HCT116 (cell line): ENCODE data around the gene PTPRS.

Experiments used
- CTCF ChIP-seq, 3 experiments: fragments of 200-600 bp in 1 of 3; sonication (generic) in 1 of 3; IDR thresholded peaks in 2 of 3; conservative IDR thresholded peaks in 1 of 3; 2 replicates each; pipeline ENCODE4 v1.5.1; 2012 to 2017; ENCODE audit warnings: low read depth in 2 of 3, low read length in 2 of 3, antibody characterized with exemption in 1 of 3, borderline replicate concordance in 1 of 3, control low read depth in 1 of 3, mild to moderate bottlenecking in 1 of 3, mixed read lengths in 1 of 3, mixed run types in 1 of 3, moderate library complexity in 1 of 3; ENCODE audit not compliant: insufficient read depth in 1 of 3
- ELF1 ChIP-seq: IDR thresholded peaks from 2 replicates; pipeline ENCODE4 v1.6.1; 2012; ENCODE audit warnings: low read depth, borderline replicate concordance
- EZH2 ChIP-seq: fragments of 200-600 bp; sonication (generic); IDR thresholded peaks from 2 replicates; pipeline ENCODE4 v1.6.1; 2017; ENCODE audit warnings: antibody characterized with exemption, mixed run types
- POLR2A ChIP-seq: IDR thresholded peaks from 2 replicates; pipeline ENCODE4 v1.7.0; 2011; ENCODE audit warnings: borderline replicate concordance; ENCODE audit not compliant: insufficient read depth, insufficient read length; ENCODE audit errors: extremely low read depth
- SP1 ChIP-seq: IDR thresholded peaks from 2 replicates; pipeline ENCODE4 v1.6.1; 2012; ENCODE audit warnings: low read depth
- TF ChIP-seq, protein P1 (sequence below): IDR thresholded peaks from 2 replicates; pipeline ENCODE4 v1.6.1; 2012; ENCODE audit warnings: low read depth

DNA sequence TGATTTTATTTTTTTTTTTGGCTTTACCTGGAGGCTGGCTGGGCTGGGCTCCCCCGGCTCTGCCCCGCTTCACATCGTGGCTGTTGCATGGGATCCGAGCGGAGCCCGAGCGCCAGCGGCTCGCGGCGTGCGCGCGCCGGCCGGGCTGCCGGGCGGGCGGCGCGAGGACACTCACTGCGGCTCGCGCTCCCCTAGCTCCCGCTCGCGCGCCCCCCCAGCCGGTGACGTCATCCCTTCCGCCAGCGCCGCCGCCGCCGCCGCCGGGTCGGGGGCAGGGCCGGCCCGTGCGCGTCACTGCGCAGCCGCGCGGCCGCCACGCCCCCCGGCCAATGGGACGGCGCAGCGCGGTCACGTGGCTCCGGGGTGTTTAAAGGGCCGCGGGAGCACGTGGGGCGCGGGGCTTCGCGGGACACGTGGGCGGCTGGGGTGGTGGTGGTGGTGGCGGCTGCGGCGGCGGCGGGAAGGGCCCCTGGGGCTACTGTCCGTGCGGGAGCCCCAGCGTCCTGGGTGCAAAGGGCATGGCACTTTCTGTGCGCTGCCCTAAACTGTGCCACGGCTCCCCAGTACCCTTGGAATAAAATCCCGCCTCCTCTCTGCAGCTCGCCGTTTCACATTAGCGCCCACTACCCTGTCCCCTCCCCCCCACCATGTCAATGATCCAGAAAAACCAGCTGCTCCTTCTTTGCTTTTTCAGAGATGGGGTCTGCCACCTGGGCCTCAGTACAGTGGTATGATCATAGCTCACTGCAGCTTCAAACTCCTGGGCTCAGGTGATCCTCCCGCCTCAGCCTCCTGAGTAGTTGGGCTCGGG is at the start of gene PTPRS:
- TF ChIP-seq EZH2 (no peak), SP1 (no peak; the same call in 1 of the 2 replicates), CTCF (IDR thresholded peaks at IDR 0.05 in 2 of 3, conservative IDR thresholded peaks at IDR 0.05 in 1 of 3; ENCODE audit: borderline replicate concordance in 1 of 3, insufficient read depth in 1 of 3, low read depth in 2 of 3, low read length in 2 of 3) (no peak), ELF1 (no peak), POLR2A (no peak)
- TF ChIP-seq, protein P1, sequence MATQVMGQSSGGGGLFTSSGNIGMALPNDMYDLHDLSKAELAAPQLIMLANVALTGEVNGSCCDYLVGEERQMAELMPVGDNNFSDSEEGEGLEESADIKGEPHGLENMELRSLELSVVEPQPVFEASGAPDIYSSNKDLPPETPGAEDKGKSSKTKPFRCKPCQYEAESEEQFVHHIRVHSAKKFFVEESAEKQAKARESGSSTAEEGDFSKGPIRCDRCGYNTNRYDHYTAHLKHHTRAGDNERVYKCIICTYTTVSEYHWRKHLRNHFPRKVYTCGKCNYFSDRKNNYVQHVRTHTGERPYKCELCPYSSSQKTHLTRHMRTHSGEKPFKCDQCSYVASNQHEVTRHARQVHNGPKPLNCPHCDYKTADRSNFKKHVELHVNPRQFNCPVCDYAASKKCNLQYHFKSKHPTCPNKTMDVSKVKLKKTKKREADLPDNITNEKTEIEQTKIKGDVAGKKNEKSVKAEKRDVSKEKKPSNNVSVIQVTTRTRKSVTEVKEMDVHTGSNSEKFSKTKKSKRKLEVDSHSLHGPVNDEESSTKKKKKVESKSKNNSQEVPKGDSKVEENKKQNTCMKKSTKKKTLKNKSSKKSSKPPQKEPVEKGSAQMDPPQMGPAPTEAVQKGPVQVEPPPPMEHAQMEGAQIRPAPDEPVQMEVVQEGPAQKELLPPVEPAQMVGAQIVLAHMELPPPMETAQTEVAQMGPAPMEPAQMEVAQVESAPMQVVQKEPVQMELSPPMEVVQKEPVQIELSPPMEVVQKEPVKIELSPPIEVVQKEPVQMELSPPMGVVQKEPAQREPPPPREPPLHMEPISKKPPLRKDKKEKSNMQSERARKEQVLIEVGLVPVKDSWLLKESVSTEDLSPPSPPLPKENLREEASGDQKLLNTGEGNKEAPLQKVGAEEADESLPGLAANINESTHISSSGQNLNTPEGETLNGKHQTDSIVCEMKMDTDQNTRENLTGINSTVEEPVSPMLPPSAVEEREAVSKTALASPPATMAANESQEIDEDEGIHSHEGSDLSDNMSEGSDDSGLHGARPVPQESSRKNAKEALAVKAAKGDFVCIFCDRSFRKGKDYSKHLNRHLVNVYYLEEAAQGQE, result no peak
